Left lung (tissue), 10 donors: ENCODE data around the gene BCAS3. TPM values are rescaled to one million over a fixed set of nuclear protein-coding genes. Genes with fewer than 3 reads are reported as not detected.

Experiments used
- ATAC-seq: fragments of 200-7000 bp; cut with Tn5 transposase; one replicate; pipeline ENCODE4 v1.9.1; 2020; ENCODE audit warnings: moderate library complexity
- DNase-seq, 4 donors: peaks; one replicate each; pipeline ENCODE4 v3.0.0-alpha.2; 2013 to 2020
- H3K27ac ChIP-seq, 2 donors: fragments of 200-600 bp; sonication (generic) in 1 of 2; one replicate each; pipeline versions ENCODE4 v1.5.0 to v1.8.0; 2020 to 2021
- H3K27me3 ChIP-seq, 2 donors: fragments of 200-600 bp; sonication (generic) in 1 of 2; one replicate each; pipeline versions ENCODE4 v1.5.0 to v1.8.0; 2020 to 2021
- H3K36me3 ChIP-seq, 2 donors: fragments of 200-600 bp; sonication (generic) in 1 of 2; one replicate each; pipeline versions ENCODE4 v1.5.0 to v1.8.0; 2020 to 2021
- H3K4me1 ChIP-seq, 2 donors: fragments of 200-600 bp; one replicate each; pipeline ENCODE4 v1.8.0; 2021
- H3K4me3 ChIP-seq, 2 donors: fragments of 200-600 bp; sonication (generic) in 1 of 2; one replicate each; pipeline versions ENCODE4 v1.5.0 to v1.8.0; 2020 to 2021; ENCODE audit warnings: mild to moderate bottlenecking in 1 of 2
- H3K9me3 ChIP-seq, 2 donors: fragments of 200-600 bp; sonication (generic) in 1 of 2; one replicate each; pipeline versions ENCODE4 v1.5.0 to v1.8.0; 2020 to 2021
- CTCF ChIP-seq, 2 donors: fragments of 200-600 bp; sonication (generic) in 1 of 2; IDR thresholded peaks; one replicate each; pipeline versions ENCODE4 v1.5.0 to v1.8.0; 2021; ENCODE audit warnings: antibody characterized with exemption in 2 of 2
- intact Hi-C, 2 donors: fragments of 100-400 bp; cut with DNase I; formaldehyde crosslinking; loops; one replicate each; pipeline versions ENCODE4 v1.11.2 to v1.14.2; 2022
- polyA plus RNA-seq, 6 donors: library from polyadenylated mRNA; unstranded; fragments of 120-200 nt; gene quantifications; one replicate each; pipeline ENCODE4 v1.2.1, GENCODE V29; 2013; ENCODE audit not compliant: insufficient read length in 6 of 6
- total RNA-seq, 2 donors: library from RNA; stranded (reverse); fragmentation: NEBNext Ultra II Directional; extraction: Animal tissue kit (Norgen Biotek cat#: 25700); gene quantifications; one replicate each; pipeline ENCODE4 v1.2.1, GENCODE V29; 2021
- donor health status: DM: no; HTN: yes; CAD: no.
- donor health status: DM: no; HTN: no; CAD: no.

Gene BCAS3
- total and polyA plus RNA-seq, 8 donors = 21.2 to 29.6 (median 28.0) TPM

GRCh38 chr17:61128661-61129115 lies 451.0 kb downstream of the BCAS3 start:
- ATAC-seq (no peak), DNase-seq (no peak)
- intact Hi-C loops = no loop called here
- Histone ChIP-seq H3K4me1 (peaks cover 6 to 33% of the 10 kb centered on the region in 2 donors), H3K27me3 (no peaks in the 10 kb centered on the region), H3K9me3 (no peaks in the 10 kb centered on the region), H3K27ac (peak overlapping the region; percentile 65 to 67), H3K36me3 (no peaks in the 10 kb centered on the region), H3K4me3 (no peak overlapping the region)
- TF ChIP-seq CTCF (IDR thresholded peaks at IDR 0.05) = no peak

- DNase-seq (no peak), ATAC-seq (no peak)
- no peaks in the 10 kb centered on the region for H3K9me3 ChIP-seq
- no peaks in the 10 kb centered on the region for H3K27me3 ChIP-seq
- no peaks in the 10 kb centered on the region for H3K36me3 ChIP-seq
- H3K4me3 ChIP-seq = no peak overlapping the region
- TF ChIP-seq CTCF (IDR thresholded peaks at IDR 0.05) = no peak
- intact Hi-C loops = loop anchor here in 1 of 2 donors (10.0 kb wide), 1 partner anchor 125 kb away; no protein-coding TSS in a partner anchor
- H3K4me1 ChIP-seq = peaks cover 6 to 33% of the 10 kb centered on the region in 2 donors
- peak overlapping the region; percentile 65 to 67 for H3K27ac ChIP-seq
Measured at GRCh38 chr17:61129267-61130254, 451.9 kb downstream of the BCAS3 start.

- no peak for ATAC-seq
- peak overlapping the region; percentile 65 to 67 for H3K27ac ChIP-seq
- intact Hi-C loops = loop anchor here in 1 of 2 donors (10.0 kb wide), 1 partner anchor 126 kb away; no protein-coding TSS in a partner anchor
- H3K4me3 ChIP-seq = no peak overlapping the region
- peaks cover 6 to 33% of the 10 kb centered on the region in 2 donors for H3K4me1 ChIP-seq
- no peak for TF ChIP-seq CTCF (IDR thresholded peaks at IDR 0.05)
- H3K36me3 ChIP-seq = no peaks in the 10 kb centered on the region
- no peak for DNase-seq
- no peaks in the 10 kb centered on the region for H3K27me3 ChIP-seq
- H3K9me3 ChIP-seq = no peaks in the 10 kb centered on the region
Measured at GRCh38 chr17:61130330-61130729, 452.7 kb downstream of the BCAS3 start.

- peak overlapping the region; percentile 18 to 65 for H3K27ac ChIP-seq
- H3K36me3 ChIP-seq = no peaks in the 10 kb centered on the region
- no peak overlapping the region for H3K4me3 ChIP-seq
- no peak for TF ChIP-seq CTCF (IDR thresholded peaks at IDR 0.05)
- H3K27me3 ChIP-seq = no peaks in the 10 kb centered on the region
- DNase-seq = no peak
- no peaks in the 10 kb centered on the region for H3K9me3 ChIP-seq
- intact Hi-C loops = loop anchor here in 1 of 2 donors (10.0 kb wide), 1 partner anchor 127 kb away; no protein-coding TSS in a partner anchor
- H3K4me1 ChIP-seq = peaks cover 6 to 33% of the 10 kb centered on the region in 2 donors
- no peak for ATAC-seq
Measured at GRCh38 chr17:61131585-61131984, 453.9 kb downstream of the BCAS3 start.

GRCh38 chr17:61132524-61132923 lies 454.9 kb downstream of the BCAS3 start:
- ATAC-seq = no peak
- peaks cover 6 to 31% of the 10 kb centered on the region in 2 donors for H3K4me1 ChIP-seq
- intact Hi-C loops = loop anchor here in 1 of 2 donors (10.0 kb wide), 1 partner anchor 128 kb away; no protein-coding TSS in a partner anchor

More at GRCh38 chr17:61132524-61132923, 454.9 kb downstream of the BCAS3 start:
- H3K4me3 ChIP-seq = no peak overlapping the region
- H3K27me3 ChIP-seq = no peaks in the 10 kb centered on the region
- no peak for DNase-seq
- no peaks in the 10 kb centered on the region for H3K9me3 ChIP-seq
- peak overlapping the region in 1 of 2 donors; percentile 33 for H3K27ac ChIP-seq
- TF ChIP-seq CTCF (IDR thresholded peaks at IDR 0.05) = no peak
- H3K36me3 ChIP-seq = no peaks in the 10 kb centered on the region
